ENCODE results near the gene IKZF2. TPM values are rescaled to one million over a fixed set of nuclear protein-coding genes. Genes with fewer than 3 reads are reported as not detected.

IKZF2 gene
- total RNA-seq, 1 experiment from 2014 or later: 5.2 TPM

GRCh38 chr2:212973347-212973746 is 178.1 kb downstream of the IKZF2 start:
- Histone ChIP-seq H3K27ac (ENCODE audit: low read length) (no peak overlapping the region), H3K9me2 (replicated peaks; ENCODE audit: low read length) (no peaks in the 10 kb centered on the region), H4K20me1 (ENCODE audit: low read length) (no peaks in the 10 kb centered on the region), H3K9me3 (ENCODE audit: low read length) (no peaks in the 10 kb centered on the region), H3F3A (ENCODE audit: low read length, unreplicated experiment) (no peaks in the 10 kb centered on the region), H2AFZ (ENCODE audit: low read length) (no peak overlapping the region), H3K4me1 (ENCODE audit: insufficient read depth, low read length) (no peaks in the 10 kb centered on the region), H3K27me3 (ENCODE audit: low read length) (no peaks in the 10 kb centered on the region), H3K9ac (ENCODE audit: low read length) (no peak overlapping the region), H3K79me2 (ENCODE audit: low read length) (no peaks in the 10 kb centered on the region), H3K36me3 (ENCODE audit: low read depth, low read length) (no peaks in the 10 kb centered on the region), H3K4me3 (ENCODE audit: low read length) (no peak overlapping the region), H3K4me2 (ENCODE audit: low read length) (no peak overlapping the region)
- CTCF ChIA-PET: no interaction called here
- ATAC-seq (no peak), DNase-seq (no peak)
- no peak for TF ChIP-seq EZH2 (IDR thresholded peaks at IDR 0.05; ENCODE audit: low read length, unreplicated experiment)
- no peak for TF ChIP-seq EZH2phosphoT487 (IDR thresholded peaks at IDR 0.05; ENCODE audit: borderline replicate concordance, low read length)
- no peak for TF ChIP-seq CTCF (conservative IDR thresholded peaks at IDR 0.05; ENCODE audit: low read depth, low read length)
- POLR2A ChIA-PET (ENCODE audit: unreplicated experiment): no interaction called here
- BruUV-seq (replicated peaks): no TSS peak
- intact Hi-C loops (cut with micrococcal nuclease): no loop called here

GRCh38 chr2:212970132-212970531 is 181.3 kb downstream of the IKZF2 start:
- no peak for TF ChIP-seq CTCF (conservative IDR thresholded peaks at IDR 0.05; ENCODE audit: low read depth, low read length)
- TF ChIP-seq EZH2 (IDR thresholded peaks at IDR 0.05; ENCODE audit: low read length, unreplicated experiment): no peak
- no peak for TF ChIP-seq EZH2phosphoT487 (IDR thresholded peaks at IDR 0.05; ENCODE audit: borderline replicate concordance, low read length)
- no peaks in the 10 kb centered on the region for H3K9me3 ChIP-seq (ENCODE audit: low read length)
- H3K9me2 ChIP-seq (replicated peaks; ENCODE audit: low read length): no peaks in the 10 kb centered on the region
- H2AFZ ChIP-seq (ENCODE audit: low read length): no peak overlapping the region
- H3K4me2 ChIP-seq (ENCODE audit: low read length): no peak overlapping the region
- DNase-seq: peak; percentile 15
- no peaks in the 10 kb centered on the region for H3K79me2 ChIP-seq (ENCODE audit: low read length)
- no peaks in the 10 kb centered on the region for H3F3A ChIP-seq (ENCODE audit: low read length, unreplicated experiment)
- no peaks in the 10 kb centered on the region for H4K20me1 ChIP-seq (ENCODE audit: low read length)
- POLR2A ChIA-PET (ENCODE audit: unreplicated experiment): no interaction called here
- no peaks in the 10 kb centered on the region for H3K27me3 ChIP-seq (ENCODE audit: low read length)
- H3K4me3 ChIP-seq (ENCODE audit: low read length): no peak overlapping the region
- no peak for ATAC-seq
- no TSS peak for BruUV-seq (replicated peaks)
- CTCF ChIA-PET: no interaction called here
- no peak overlapping the region for H3K27ac ChIP-seq (ENCODE audit: low read length)
- H3K36me3 ChIP-seq (ENCODE audit: low read depth, low read length): no peaks in the 10 kb centered on the region
- no peaks in the 10 kb centered on the region for H3K4me1 ChIP-seq (ENCODE audit: insufficient read depth, low read length)
- intact Hi-C loops (cut with micrococcal nuclease): no loop called here
- no peak overlapping the region for H3K9ac ChIP-seq (ENCODE audit: low read length)

- no peaks in the 10 kb centered on the region for H3K36me3 ChIP-seq (ENCODE audit: low read depth, low read length)
- no peaks in the 10 kb centered on the region for H3K27me3 ChIP-seq (ENCODE audit: low read length)
- no peaks in the 10 kb centered on the region for H4K20me1 ChIP-seq (ENCODE audit: low read length)
- H3K27ac ChIP-seq (ENCODE audit: low read length): no peak overlapping the region
- H3K9ac ChIP-seq (ENCODE audit: low read length): no peak overlapping the region
- no peak overlapping the region for H3K4me2 ChIP-seq (ENCODE audit: low read length)
- no peaks in the 10 kb centered on the region for H3K79me2 ChIP-seq (ENCODE audit: low read length)
- no peaks in the 10 kb centered on the region for H3K9me3 ChIP-seq (ENCODE audit: low read length)
- no peaks in the 10 kb centered on the region for H3K4me1 ChIP-seq (ENCODE audit: insufficient read depth, low read length)
- BruUV-seq (replicated peaks): no TSS peak
- H3K9me2 ChIP-seq (replicated peaks; ENCODE audit: low read length): no peaks in the 10 kb centered on the region
- no peak overlapping the region for H2AFZ ChIP-seq (ENCODE audit: low read length)
- intact Hi-C loops (cut with micrococcal nuclease): no loop called here
- ChIA-PET POLR2A (ENCODE audit: unreplicated experiment) (no interaction called here), CTCF (no interaction called here)
- no peaks in the 10 kb centered on the region for H3F3A ChIP-seq (ENCODE audit: low read length, unreplicated experiment)
- no peak for ATAC-seq
- no peak overlapping the region for H3K4me3 ChIP-seq (ENCODE audit: low read length)
- no peak for TF ChIP-seq EZH2phosphoT487 (IDR thresholded peaks at IDR 0.05; ENCODE audit: borderline replicate concordance, low read length)
- TF ChIP-seq CTCF (conservative IDR thresholded peaks at IDR 0.05; ENCODE audit: low read depth, low read length): no peak
- no peak for TF ChIP-seq EZH2 (IDR thresholded peaks at IDR 0.05; ENCODE audit: low read length, unreplicated experiment)
- peak; percentile 17 for DNase-seq
Observed at GRCh38 chr2:212968284-212969081, 182.9 kb downstream of the IKZF2 start.

All from PC-3 (cell line).